Dendritic cell treated with granulocyte-macrophage colony-stimulating factor and Interleukin-4, amounts not matched to agents 40 ng/mL and 50 ng/mL, for 4 days (primary cell): ENCODE results near the gene PLCH1.

Experiments used
- H3K27ac Mint-ChIP-seq: one replicate; pipeline ENCODE4 v1.8.0; 2022; ENCODE audit warnings: mild to moderate bottlenecking, mixed read lengths
- H3K27me3 Mint-ChIP-seq: one replicate; pipeline ENCODE4 v1.8.0; 2022; ENCODE audit warnings: mild to moderate bottlenecking, mixed read lengths
- H3K36me3 Mint-ChIP-seq: one replicate; pipeline ENCODE4 v1.8.0; 2022; ENCODE audit warnings: low read depth, mixed read lengths
- H3K4me1 Mint-ChIP-seq: one replicate; pipeline ENCODE4 v1.8.0; 2022; ENCODE audit warnings: low read depth, mixed read lengths
- H3K4me3 Mint-ChIP-seq: one replicate; pipeline ENCODE4 v1.8.0; 2022; ENCODE audit warnings: mild to moderate bottlenecking, moderate library complexity, mixed read lengths
- H3K9me3 Mint-ChIP-seq: one replicate; pipeline ENCODE4 v1.8.0; 2022; ENCODE audit warnings: mixed read lengths
- intact Hi-C: fragments of 100-400 bp; cut with micrococcal nuclease; formaldehyde crosslinking; loops from one replicate; pipeline ENCODE4 v1.15.0; 2022

PLCH1 gene

DNA sequence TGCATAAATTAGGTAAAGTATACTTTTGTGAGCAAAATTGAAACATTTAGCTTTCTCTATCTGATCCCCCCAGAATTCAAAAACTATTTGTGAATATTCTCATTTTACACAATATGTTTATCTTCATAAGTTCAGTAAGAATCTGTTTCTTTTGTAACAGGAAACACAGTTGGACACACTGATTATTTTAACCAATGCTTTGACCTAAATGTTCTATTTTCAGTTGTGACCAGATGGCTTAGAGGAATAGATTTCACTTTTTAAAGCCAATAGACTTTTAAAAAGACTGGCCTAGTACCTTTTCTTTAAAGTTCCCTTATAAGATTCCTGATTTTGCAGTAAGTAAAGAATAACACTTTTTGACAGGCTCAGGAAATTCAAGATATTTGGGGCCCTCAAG, 377.4 kb downstream of the PLCH1 start:
- Mint-ChIP-seq H3K27me3 (no peaks in the 10 kb centered on the region), H3K4me1 (no peaks in the 10 kb centered on the region), H3K9me3 (peaks cover 17% of the 10 kb centered on the region), H3K4me3 (no peak overlapping the region), H3K36me3 (no peaks in the 10 kb centered on the region), H3K27ac (no peak overlapping the region)
- intact Hi-C loops: no loop called here

DNA sequence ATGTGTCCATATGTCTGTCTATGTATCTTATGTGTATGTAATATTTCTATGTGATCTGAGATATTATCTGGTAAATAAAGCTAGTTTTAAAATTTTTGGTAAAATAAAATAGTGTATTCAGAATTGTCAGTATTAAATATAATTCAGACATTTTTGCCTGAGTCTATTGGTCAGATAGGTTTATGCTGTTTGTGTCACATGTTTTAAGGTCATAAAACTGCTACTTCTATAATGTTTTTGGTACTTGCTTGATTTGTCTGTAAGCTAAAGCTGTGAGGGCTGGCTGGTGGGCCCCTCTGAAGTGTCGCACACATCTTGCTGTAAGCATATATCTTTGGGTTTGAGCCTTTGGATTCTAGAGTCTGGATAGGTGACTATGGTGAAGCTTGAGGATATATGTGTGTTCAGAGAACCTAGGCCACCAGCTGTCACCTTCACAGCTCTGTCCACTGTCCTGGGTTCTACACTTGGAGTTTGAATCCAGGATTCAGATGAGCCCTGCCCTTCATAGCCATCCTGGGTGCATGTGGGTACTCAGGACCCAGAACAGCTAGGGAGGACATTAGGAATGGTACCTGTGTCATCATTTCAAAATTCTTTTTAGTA, 379.6 kb downstream of the PLCH1 start:
- no peak overlapping the region for H3K27ac Mint-ChIP-seq
- no peaks in the 10 kb centered on the region for H3K36me3 Mint-ChIP-seq
- no peaks in the 10 kb centered on the region for H3K4me1 Mint-ChIP-seq
- intact Hi-C loops: no loop called here
- no peak overlapping the region for H3K4me3 Mint-ChIP-seq
- H3K27me3 Mint-ChIP-seq: no peaks in the 10 kb centered on the region
- H3K9me3 Mint-ChIP-seq: peaks cover 17% of the 10 kb centered on the region

DNA sequence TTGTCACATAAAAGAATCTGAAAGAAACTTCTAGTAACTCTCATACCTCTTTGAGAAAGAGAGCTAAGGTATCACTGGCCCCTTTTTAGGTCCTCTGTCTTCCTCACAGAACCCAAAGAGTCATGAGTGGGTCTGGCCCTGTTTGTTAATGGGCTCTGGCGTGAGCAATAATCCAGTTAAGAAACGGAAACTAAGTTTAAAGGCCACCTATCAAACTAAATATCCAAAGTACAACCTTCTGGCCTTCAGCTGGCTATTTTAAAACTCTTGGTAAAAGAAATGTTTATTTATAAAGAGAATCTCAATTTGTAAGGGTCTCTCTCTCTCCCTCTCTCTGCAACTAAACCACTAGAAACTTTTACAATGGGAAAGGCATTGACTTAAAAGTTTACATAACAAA, 380.4 kb downstream of the PLCH1 start:
- H3K4me3 Mint-ChIP-seq: no peak overlapping the region
- H3K27ac Mint-ChIP-seq: no peak overlapping the region

DNA sequence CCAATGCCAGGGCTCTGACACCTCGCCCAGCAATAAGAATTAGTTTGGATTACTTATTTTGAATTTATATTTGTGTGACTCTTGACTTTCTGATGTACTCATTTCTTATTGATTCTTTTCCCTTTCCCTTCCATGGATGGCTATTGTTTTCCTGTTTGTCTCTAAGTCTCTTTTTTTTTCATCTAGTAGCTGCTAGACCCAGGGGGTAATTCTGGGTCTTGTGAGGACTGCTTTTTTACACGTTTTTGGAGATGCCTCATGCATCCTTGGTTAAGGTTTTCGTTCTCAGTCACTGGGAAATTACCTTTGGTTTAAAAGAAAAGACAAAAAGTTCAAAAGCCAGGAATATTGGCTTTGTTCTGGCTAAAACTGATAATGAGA, 381.2 kb downstream of the PLCH1 start:
- Mint-ChIP-seq H3K4me1 (no peaks in the 10 kb centered on the region), H3K36me3 (no peaks in the 10 kb centered on the region), H3K4me3 (no peak overlapping the region), H3K9me3 (peaks cover 17% of the 10 kb centered on the region), H3K27ac (no peak overlapping the region), H3K27me3 (no peaks in the 10 kb centered on the region)
- intact Hi-C loops: no loop called here

More for the DNA sequence above, 380.4 kb downstream of the PLCH1 start:
- Mint-ChIP-seq H3K36me3 (no peaks in the 10 kb centered on the region), H3K27me3 (no peaks in the 10 kb centered on the region), H3K9me3 (peaks cover 17% of the 10 kb centered on the region), H3K4me1 (no peaks in the 10 kb centered on the region)
- intact Hi-C loops: no loop called here

DNA sequence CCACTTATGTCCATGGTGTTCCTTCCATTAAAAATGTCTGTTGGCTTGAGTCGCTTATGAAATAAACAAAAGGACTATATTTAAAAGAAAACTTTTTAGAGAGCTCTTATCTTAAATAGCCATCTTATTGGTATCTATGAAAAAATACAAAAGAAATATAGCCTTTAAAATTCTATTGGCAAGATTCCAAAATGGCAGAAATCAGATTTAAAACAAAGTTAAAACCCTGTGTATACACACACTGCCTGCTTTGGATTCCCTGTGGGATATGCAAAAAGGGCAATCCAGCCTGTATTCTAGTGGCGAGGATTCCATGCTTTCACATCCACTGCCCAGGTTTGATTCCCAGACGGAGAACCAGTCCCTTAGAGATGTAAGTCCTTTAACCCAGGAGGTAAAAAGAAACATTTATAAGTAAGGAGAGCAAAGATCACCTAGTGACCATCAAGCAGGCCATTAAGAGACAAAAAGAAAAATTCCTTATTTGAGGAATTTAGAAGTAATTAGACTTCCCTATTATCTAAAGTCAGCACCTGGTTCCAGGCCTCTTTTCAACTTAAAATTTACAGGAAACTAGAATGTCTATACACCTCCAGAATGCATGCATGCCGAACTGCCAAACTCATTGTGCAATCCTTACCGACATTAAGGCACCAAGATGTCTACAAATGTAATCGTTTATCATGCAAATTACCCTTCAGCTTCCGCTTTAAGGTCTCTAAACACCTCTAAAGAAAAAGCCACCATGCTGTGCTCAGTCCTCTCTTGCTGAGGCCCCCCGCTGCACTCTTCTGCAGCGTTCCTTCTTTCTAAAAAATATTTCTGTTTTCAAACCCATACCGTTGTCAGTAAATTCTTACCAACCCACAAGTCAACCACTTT, 381.8 kb downstream of the PLCH1 start:
- H3K36me3 Mint-ChIP-seq: no peaks in the 10 kb centered on the region
- H3K4me1 Mint-ChIP-seq: no peaks in the 10 kb centered on the region
- H3K4me3 Mint-ChIP-seq: no peak overlapping the region
- H3K9me3 Mint-ChIP-seq: peaks cover 17% of the 10 kb centered on the region
- intact Hi-C loops: no loop called here
- H3K27ac Mint-ChIP-seq: no peak overlapping the region
- no peaks in the 10 kb centered on the region for H3K27me3 Mint-ChIP-seq

DNA sequence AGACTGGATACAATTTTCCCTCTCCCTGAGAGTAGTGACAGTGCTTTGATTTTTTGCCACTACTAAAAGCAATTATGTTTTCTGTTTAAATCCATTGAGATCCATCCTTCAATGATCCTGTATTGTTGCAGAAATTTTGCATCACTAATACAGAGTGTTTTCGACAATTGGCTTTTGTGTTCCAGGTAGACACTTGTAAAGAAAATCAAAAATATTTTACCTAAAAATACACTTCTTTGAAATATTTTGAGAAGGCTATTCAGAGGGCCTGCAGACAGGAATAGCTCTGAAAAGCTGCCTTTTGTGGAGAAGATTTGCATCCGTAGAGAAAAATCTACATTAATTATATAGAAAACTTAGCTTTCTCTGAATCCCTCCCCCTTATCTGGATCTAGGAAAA, 384.6 kb downstream of the PLCH1 start:
- H3K4me1 Mint-ChIP-seq: no peaks in the 10 kb centered on the region
- H3K9me3 Mint-ChIP-seq: peaks cover 16% of the 10 kb centered on the region
- intact Hi-C loops: no loop called here
- no peaks in the 10 kb centered on the region for H3K36me3 Mint-ChIP-seq
- H3K27ac Mint-ChIP-seq: no peak overlapping the region
- no peak overlapping the region for H3K4me3 Mint-ChIP-seq
- no peaks in the 10 kb centered on the region for H3K27me3 Mint-ChIP-seq

DNA sequence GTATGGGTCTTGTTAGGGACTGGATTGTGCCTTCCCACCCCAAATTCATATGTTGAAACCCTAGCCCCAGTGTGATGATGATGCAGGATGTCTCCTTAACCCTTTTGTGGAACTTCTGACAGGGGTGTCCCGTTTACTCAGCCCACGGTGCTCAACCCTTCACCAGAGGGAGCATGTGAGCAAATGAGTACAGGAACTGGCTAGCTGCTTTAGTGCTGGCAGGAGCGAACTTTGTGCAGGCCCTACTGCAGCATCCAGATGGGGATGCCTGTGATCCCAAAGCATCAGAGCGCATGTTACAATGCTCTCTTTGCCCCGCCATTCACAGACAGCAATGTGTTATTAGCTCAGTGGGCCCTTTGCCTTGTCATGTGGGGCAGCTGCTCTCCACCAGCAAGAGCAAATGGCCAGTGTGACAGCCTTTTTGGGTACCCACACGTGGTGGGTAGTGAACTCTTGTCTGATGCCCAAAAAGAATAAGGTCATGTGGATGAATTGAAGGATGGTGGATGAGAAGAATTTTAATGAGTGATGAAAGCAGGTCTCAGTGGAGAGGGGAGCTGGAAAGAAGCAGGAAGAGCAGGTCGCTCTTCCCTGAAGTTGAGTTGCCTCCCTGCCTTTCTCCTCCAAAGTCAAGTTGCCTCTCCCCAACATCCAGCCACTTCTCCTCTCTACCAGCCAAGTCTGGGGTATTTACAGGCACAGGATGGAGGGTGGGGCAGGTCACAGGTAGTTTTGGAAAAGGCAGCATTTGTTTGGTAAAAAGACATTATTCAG, 388.1 kb downstream of the PLCH1 start:
- intact Hi-C loops: no loop called here

DNA sequence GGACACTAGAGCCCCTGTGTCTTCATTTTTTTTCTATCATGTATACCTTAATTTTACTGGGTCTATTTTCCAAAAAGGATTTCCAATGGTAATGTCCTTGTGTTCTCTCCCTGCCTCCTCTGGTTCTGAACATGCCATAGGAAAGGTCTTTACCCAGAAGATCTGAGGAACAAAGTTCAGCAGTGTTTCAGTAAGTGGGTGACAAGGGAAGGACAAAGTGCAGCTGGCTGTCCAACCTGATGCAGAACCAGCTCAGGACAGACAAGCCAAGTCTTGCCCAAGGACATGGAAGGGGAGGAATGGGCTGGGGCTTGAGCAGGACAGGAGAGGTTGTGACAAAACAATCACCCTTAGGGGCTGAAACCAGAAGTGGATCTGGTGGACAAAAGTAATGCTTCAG, 390.2 kb downstream of the PLCH1 start:
- H3K9me3 Mint-ChIP-seq: no peaks in the 10 kb centered on the region
- no peaks in the 10 kb centered on the region for H3K27me3 Mint-ChIP-seq
- H3K4me3 Mint-ChIP-seq: no peak overlapping the region
- no peaks in the 10 kb centered on the region for H3K4me1 Mint-ChIP-seq
- H3K36me3 Mint-ChIP-seq: no peaks in the 10 kb centered on the region
- intact Hi-C loops: no loop called here
- no peak overlapping the region for H3K27ac Mint-ChIP-seq

More for the DNA sequence above, 388.1 kb downstream of the PLCH1 start:
- no peaks in the 10 kb centered on the region for H3K4me1 Mint-ChIP-seq
- no peaks in the 10 kb centered on the region for H3K36me3 Mint-ChIP-seq
- no peak overlapping the region for H3K27ac Mint-ChIP-seq
- no peaks in the 10 kb centered on the region for H3K27me3 Mint-ChIP-seq
- no peaks in the 10 kb centered on the region for H3K9me3 Mint-ChIP-seq
- H3K4me3 Mint-ChIP-seq: no peak overlapping the region

DNA sequence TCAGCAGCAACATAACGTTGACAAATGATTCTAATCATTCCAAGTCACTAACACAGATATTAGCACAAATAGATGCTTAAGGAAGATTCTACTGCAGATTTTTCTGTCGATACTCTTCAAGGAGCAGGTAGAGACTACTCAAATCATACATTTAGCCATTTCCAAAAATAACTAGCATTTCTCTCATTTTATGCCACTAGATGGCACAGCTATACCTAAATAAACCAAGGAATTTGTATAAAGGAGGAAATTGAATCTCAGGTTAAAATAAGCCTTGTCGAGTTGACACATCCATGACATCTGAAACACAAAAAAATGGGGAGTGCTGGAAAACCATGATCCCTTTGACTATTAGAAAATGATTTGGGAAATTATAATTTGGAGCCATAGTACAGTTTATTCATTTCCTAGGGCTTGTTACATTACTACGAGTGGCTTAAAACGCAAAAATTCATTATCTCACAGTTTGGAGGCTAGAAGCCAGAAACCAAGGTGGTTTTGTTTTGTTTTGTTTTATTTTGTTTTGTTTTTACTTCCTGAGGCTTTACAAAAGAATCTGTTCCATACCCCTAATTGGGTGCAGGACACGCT, 391.9 kb downstream of the PLCH1 start:
- no peak overlapping the region for H3K4me3 Mint-ChIP-seq
- H3K27ac Mint-ChIP-seq: no peak overlapping the region
- H3K27me3 Mint-ChIP-seq: no peaks in the 10 kb centered on the region
- H3K4me1 Mint-ChIP-seq: no peaks in the 10 kb centered on the region
- intact Hi-C loops: loop anchor here (1.0 kb wide), 1 partner anchor 349 kb away; no protein-coding TSS in a partner anchor
- no peaks in the 10 kb centered on the region for H3K9me3 Mint-ChIP-seq
- no peaks in the 10 kb centered on the region for H3K36me3 Mint-ChIP-seq

DNA sequence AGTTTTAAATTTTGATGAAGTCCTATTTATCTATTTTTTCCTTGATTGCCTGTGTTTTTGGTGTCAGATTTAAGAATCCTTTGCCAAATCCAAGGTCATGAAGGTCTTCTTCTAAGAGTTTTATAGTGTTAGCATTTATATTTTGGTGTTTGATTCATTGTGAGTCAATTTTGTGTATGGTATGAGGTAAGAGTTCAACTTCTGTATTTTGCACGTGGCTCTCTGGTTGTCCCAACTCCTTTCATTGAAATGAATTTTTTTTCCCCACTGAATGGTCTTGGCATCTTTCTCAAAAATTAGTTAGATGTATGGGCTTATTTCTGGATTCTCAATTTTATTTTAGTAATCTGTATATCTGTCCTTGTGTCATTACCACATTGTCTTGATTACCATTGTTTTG, 394.3 kb downstream of the PLCH1 start:
- Mint-ChIP-seq H3K36me3 (no peaks in the 10 kb centered on the region), H3K27ac (no peak overlapping the region), H3K4me1 (no peaks in the 10 kb centered on the region), H3K9me3 (no peaks in the 10 kb centered on the region), H3K27me3 (no peaks in the 10 kb centered on the region), H3K4me3 (no peak overlapping the region)
- intact Hi-C loops: no loop called here

DNA sequence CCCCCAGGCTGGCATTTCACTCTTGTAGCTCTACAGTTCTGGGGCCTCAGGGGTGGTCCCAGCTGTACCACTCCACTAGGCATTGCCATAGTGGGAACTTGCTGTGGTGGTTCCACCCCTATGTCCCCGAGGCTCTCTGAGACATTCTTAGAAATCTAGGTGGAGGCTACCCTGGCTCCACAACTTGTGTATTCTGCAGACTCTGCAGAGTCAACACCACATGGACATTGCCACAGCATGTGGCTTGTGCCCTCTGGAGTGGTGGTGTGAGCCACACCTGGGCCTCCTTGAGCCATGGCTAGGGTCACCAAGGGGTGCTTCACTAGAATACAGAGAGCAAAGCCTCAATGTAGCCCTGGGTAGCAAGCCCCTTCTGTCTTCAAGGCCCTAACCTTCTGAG, 397.0 kb downstream of the PLCH1 start:
- Mint-ChIP-seq H3K9me3 (no peaks in the 10 kb centered on the region), H3K4me1 (no peaks in the 10 kb centered on the region)
- intact Hi-C loops: no loop called here

DNA sequence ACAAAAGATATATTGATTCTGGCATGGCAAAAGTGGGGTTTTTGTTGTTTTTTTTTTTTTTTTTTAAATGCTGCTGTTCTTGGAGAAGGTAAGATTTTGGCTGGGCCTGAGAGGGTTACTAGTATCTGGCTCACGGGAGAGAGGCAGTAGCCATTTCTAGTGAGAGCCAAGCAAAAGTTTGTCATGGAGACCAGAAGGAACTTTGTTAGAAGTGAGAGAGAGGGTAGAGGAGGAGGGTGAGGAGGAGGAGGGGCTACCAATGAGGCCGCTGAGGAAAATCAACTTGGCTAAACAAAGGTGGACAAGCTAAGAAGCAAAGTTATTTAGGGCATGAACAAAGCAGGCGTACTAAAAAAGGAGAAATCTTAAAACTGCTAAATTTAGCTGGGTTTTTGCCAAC, 402.5 kb downstream of the PLCH1 start:
- intact Hi-C loops: no loop called here
- Mint-ChIP-seq H3K9me3 (no peaks in the 10 kb centered on the region), H3K4me3 (no peak overlapping the region), H3K27me3 (no peaks in the 10 kb centered on the region), H3K27ac (no peak overlapping the region), H3K36me3 (no peaks in the 10 kb centered on the region), H3K4me1 (no peaks in the 10 kb centered on the region)

More for the DNA sequence above, 397.0 kb downstream of the PLCH1 start:
- Mint-ChIP-seq H3K27ac (no peak overlapping the region), H3K27me3 (no peaks in the 10 kb centered on the region), H3K4me3 (no peak overlapping the region), H3K36me3 (no peaks in the 10 kb centered on the region)

DNA sequence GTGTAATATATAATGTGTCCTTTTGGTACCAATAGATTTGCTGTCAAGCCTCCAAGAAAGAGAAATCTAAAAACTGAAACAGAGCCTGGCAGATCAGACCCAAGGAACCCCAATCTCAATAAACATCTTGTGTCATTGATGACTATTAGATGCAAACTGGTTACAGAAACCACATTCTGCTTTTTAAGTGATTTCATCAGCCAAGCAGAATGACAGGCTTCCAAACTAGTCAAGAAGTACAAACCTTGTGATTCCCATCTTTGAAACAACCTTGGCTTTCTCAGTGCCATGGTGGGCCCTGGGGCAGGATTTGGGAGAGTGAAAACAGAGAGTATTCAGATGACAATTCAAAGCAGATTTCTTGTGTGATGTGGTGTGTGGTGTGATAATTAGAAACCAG, 405.8 kb downstream of the PLCH1 start:
- H3K27ac Mint-ChIP-seq: no peak overlapping the region
- no peaks in the 10 kb centered on the region for H3K27me3 Mint-ChIP-seq
- intact Hi-C loops: no loop called here
- H3K4me3 Mint-ChIP-seq: no peak overlapping the region
- H3K36me3 Mint-ChIP-seq: no peaks in the 10 kb centered on the region
- no peaks in the 10 kb centered on the region for H3K9me3 Mint-ChIP-seq
- no peaks in the 10 kb centered on the region for H3K4me1 Mint-ChIP-seq
